HG02840 (cell line): ENCODE results near the gene GSTCD.
"Not testable (repeated sequence)": the region's sequence is repeated elsewhere in the genome, so short reads cannot be mapped to it uniquely, and the experiment has no call there.

ENCODE experiments used
- ATAC-seq: cut with Tn5 transposase; IDR thresholded peaks from one replicate; pipeline ENCODE4 v1.9.1; 2021; ENCODE audit warnings: mild to moderate bottlenecking, moderate library complexity, moderate number of reproducible peaks; ENCODE audit not compliant: unreplicated experiment, low FRiP score

Gene GSTCD, protein sequence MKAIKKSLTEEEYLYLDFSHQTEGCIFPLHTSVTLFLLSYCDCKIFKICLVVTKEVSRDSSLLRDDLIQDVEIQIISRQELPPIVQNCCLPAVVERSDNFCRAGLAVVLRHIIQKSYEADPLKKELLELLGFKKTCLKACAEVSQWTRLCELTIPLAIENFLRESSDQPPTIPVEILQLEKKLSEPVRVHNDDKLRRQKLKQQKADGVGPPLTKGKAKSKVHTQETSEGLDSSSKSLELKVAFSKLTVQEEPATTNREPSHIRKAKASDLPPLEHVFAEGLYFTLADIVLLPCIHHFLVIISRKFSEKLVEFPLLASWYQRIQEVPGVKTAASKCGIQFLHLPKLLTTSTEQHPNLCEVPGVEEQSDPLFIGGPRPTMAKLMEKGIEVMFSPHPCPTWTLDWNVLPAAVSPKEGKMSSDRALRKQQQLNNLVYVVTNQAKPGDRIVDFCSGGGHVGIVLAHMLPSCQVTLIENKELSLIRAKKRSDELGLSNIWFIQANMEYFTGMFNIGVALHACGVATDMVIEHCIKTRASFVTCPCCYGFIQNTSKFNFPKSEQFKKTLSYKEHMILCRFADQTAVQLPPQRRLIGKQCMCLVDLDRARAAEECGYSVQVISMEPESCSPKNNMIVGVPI

GRCh38 chr4:105708181-105709080 lies at the start of gene GSTCD, which contains the start of gene INTS12:
GSTCD (plus strand) TSS chr4:105708784; CDS start chr4:105717614, 8,830 bp downstream.
INTS12 (minus strand) TSS chr4:105708689; CDS start chr4:105700005, 8,684 bp downstream.
- peak; percentile 83 for ATAC-seq

- no peak for ATAC-seq
Observed at GRCh38 chr4:105659190-105659589, 49.4 kb upstream of the GSTCD start.

- ATAC-seq: no peak
Observed at GRCh38 chr4:105661028-105661427, 47.6 kb upstream of the GSTCD start.

DNA sequence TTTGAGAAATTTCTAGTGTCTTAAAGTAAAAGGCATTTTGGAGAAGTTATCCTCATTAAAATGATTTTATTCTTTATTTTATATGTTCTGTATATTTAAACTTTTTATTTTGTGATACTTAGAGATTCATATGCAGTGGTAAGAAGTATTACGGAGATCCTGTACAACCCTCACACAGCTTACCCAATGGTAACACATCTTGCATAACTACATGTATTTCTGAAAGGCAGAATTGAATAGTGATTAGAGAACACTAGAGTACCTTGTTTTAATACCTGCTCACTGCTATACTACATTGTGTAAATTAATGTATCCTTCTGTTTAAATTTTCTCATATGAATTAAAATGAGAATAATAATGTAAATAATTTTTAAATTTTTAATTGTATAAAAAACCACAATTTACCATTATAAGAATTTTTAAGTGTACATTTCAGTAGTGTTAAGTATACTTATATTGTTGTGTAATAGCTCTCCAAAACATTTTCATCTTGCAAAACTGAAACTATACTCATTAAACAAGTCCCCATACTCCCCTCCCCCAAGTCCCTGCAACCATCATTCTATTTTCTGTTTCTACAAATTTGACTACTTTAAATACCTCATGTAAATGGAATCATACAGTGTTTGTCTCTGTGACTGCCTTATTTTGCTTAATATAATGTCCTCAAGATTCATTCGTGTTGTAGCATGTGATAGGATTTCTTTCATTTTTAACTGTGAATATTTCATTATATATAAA lies 45.5 kb upstream of the GSTCD start:
- ATAC-seq: no peak

DNA sequence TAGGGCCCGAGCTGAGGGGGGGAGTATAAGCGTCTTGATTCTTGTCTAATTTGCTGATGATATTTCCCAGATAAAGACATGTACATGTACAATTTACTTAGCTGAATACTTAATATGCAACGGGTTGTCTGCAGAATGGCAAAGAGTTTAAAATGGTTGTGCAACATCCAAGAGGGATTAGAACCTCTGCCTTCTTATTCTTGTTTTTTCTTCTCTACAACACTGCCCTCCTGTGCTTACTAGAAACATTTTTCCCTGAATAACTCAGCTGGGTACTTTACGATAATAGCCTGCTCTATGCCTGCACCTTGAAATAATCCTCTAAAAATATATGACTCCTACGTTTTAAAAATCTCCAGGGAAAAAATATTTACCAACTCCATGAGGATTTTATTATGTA lies 41.9 kb upstream of the GSTCD start:
- ATAC-seq: no peak

DNA sequence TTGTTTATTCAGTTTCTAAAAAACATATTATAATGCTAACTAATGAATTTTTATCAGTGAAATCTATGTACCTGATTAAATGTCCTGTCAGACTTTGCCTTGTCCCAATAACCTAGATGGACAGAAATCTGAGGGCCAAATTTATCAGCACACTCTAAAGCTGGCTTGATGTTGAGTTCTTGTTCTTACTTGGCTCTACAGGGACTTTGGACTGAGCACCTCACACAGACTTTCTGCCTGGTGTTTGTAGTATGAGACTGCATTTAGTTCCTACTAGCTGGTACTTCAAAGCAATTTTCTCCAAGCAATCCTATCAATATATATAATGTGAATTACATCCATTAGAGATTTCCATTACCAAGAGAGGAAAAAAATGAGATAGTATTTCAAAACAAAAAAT lies 37.9 kb upstream of the GSTCD start:
- no peak for ATAC-seq

DNA sequence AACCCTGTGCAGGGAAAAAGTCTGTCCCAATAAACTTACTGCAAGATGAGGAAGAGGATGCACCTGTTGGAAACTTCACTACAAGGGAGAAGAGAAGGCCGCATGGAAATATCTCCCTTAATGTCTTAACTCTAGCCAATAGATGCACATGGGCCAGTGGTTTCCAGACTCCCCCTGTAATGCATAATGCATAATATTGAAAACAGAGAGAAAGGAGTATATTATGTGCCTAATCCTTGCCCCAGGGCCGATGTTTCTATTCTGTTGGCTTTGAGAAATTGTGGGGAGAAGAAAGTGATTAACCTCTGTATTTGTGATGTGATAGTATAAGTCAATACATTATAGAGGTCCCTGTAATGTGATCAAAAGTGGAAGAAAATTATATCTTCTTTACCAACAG lies 37.3 kb upstream of the GSTCD start:
- no peak for ATAC-seq

DNA sequence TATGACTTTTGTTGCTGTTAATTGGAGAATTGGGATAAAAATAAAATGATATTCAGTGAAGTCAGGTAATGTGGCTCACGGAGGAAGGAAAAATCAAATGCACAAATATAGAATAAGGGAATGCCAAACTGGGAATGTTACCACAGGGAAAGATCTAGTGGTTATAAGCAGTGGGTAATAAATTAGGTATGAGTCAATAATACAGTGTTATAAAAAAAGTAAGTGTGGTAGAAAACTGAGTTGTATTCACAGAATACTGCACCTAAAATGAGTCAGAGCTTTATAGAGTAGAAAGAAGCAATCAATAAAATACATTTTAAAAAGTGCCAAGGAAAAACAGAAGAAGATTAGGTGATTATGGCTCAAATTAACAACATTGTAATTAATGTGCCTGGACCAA lies 34.6 kb upstream of the GSTCD start:
- ATAC-seq: no peak

DNA sequence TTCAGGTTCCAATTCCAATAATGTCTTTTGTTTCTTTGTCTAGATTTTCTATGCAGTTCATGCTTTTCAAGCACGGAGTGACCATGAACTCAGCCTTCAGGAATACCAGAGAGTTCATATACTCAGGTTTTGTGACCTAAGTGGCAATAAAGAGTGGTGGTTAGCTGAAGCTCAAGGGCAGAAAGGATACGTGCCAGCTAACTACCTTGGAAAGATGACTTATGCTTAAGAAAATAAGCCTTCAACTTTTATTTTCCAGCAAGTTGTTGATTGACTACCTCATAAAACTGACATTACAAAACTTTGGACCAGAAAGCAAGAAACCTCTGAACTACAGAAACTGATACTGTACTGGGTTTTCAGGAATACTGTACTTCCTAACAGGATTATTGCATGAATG lies 30.9 kb upstream of the GSTCD start:
- no peak for ATAC-seq

DNA sequence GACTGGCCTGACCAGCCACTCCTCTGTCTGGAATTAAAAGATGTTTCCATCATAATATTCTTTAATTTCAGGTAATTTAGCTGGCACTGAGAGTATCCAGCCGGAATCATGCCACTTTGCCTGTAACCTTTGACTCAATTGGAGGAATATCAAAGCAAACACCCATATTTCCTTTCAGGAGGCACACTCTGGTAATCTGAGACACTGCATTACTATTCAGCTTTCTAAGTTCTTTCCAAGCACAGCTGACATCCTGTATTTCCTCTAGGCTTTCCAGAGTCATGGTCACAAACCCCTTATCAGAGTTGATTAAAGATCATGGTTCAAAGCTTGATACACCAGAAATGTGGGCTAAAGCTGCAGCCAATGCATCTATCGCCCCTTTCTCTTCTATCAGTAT lies 29.4 kb upstream of the GSTCD start:
- no peak for ATAC-seq

GRCh38 chr4:105683038-105683437 lies 25.5 kb upstream of the GSTCD start:
- ATAC-seq: no peak

- ATAC-seq: no peak
Observed at GRCh38 chr4:105686571-105686970, 22.0 kb upstream of the GSTCD start.

DNA sequence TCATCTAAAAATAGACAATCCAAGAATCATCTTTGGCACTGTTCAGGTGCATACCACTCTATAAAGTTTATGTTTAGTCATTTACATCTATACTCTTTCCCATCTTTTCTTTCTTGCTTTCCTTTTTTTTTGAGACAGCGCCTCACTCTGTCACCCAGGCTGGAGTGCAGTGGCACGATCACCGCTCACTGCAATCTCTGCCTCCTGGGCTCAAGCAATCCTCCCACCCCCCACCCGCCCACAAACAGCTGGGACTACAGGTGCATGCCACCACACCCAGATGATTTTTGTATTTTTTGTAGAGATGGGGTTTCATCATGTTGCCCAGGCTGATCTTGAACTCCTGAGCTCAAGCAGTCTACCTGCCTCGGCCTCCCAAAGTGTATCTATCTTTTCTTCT lies 13.8 kb upstream of the GSTCD start:
- ATAC-seq: not testable (repeated sequence)

- not testable (repeated sequence) for ATAC-seq
Observed at GRCh38 chr4:105695832-105696231, 12.8 kb upstream of the GSTCD start.

DNA sequence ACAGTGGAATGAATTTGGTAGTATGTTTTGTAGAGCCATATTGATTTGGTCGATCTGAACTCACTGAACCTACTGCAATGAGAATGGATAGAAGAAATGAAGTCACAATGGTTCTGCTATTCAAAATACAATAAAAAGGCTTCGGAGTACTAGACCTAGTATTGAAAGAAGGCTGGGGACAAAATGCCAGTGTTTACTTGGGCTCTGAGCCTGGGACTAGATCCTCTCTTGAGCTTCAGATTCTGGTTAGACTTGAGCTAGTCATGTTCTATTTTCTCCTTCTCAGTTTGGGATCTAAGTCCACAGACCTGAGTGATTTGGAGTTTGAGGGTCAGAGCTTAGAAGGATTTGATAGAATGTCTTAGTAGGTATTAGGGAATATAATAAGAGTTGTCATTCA lies 10.0 kb upstream of the GSTCD start:
- ATAC-seq: no peak

DNA sequence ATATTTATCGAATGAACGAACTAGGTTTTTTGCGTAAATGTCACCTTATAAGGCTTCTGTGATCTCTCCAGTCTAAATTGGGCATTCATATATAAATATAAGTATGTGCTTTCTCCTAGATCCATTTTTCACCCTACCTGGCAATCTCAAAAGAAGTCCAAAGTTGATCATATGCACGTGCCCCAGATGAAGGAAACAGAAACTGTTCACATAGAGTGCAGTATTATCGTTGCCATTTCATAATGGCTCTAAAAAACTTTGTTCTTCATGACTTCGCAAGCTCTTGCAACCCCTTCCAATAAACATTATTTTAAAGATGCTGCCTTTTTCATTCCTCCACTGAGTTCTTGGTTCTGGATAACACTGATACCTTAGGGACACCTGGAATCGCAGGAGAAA lies 803 bp upstream of the GSTCD start:
- ATAC-seq: no peak

DNA sequence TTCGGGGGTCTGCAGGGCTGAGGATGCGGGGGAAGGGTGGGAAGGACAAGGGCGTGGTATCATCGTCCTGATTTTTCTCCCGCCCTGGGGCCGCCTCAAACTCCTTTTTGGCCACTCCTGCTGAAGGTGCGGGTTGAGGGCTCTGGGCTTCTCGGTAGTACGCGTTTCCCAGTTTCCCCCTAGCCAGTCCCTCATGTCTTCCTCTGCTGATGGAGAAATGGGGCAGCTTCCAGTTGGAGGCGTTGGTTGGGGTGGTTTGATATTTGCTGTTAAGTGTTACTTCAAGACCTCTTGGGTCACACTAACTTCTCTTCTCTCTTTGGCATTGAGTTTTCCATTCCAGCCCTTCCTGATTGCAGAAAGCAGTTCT lies 482 bp downstream of the GSTCD start:
- peak; percentile 26 for ATAC-seq

- no peak for ATAC-seq
Observed at GRCh38 chr4:105710012-105710600, 1.5 kb downstream of the GSTCD start.

DNA sequence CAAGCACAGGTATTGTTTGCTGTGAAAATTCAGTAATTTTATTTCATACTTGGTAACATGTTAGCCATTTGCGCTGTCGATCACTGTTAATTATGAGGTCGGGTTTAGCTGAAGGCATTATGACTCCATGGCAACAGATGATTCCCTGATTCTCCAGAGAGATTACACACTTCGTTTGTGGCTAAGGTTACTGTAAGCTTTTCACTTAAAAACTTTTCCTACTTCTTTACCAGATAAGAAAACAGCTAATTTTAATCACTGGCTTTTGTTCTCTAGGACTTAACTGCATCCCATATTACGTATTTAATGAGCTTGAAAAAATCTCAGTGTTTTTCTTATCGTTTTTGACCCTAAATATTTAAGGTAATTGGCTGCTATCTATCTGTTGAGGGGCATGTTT lies 2.1 kb downstream of the GSTCD start:
- no peak for ATAC-seq

DNA sequence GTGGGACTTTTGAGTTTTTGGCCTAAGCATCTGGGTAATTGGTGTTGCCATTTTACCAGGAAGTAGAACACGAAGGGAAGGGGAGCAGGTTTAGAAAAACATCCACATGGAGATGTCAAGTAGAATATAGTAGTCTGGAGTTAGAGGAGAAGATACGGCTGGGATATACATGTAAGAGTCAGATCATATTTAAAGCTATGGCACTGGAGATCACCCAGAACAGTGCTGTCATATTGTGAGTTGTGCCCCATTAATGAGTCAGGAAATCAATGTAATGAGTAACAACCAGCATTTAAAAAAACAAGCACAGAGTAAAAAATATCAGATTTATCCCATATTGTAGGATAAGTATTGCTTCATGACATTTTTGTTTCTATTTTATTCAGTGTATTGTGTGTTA lies 4.2 kb downstream of the GSTCD start:
- ATAC-seq: no peak
